HEK293 (cell line): ENCODE results near the gene KCNJ2.

ENCODE experiments used
- BCL11A ChIP-seq: fragments of 450-650 bp; formaldehyde crosslinking; IDR thresholded peaks from 2 replicates; pipeline ENCODE4 v1.5.1; 2016; ENCODE audit warnings: low read depth, missing biosample characterization, missing genetic modification characterization
- GLI4 ChIP-seq: fragments of 450-650 bp; formaldehyde crosslinking; IDR thresholded peaks from 2 replicates; pipeline ENCODE4 v1.5.1; 2016; ENCODE audit warnings: missing biosample characterization, missing genetic modification characterization
- ZFP69B ChIP-seq: fragments of 450-650 bp; formaldehyde crosslinking; IDR thresholded peaks from 2 replicates; pipeline ENCODE4 v1.5.1; 2016; ENCODE audit warnings: missing biosample characterization, missing genetic modification characterization
- TF ChIP-seq, protein P1 (sequence below): fragments of 450-650 bp; formaldehyde crosslinking; IDR thresholded peaks from 2 replicates; pipeline ENCODE4 v1.5.1; 2017; ENCODE audit warnings: missing biosample characterization, missing genetic modification characterization
- TF ChIP-seq, protein P2 (sequence below): fragments of 450-650 bp; formaldehyde crosslinking; IDR thresholded peaks from 2 replicates; pipeline ENCODE4 v1.5.1; 2016; ENCODE audit warnings: missing biosample characterization, missing genetic modification characterization

DNA sequence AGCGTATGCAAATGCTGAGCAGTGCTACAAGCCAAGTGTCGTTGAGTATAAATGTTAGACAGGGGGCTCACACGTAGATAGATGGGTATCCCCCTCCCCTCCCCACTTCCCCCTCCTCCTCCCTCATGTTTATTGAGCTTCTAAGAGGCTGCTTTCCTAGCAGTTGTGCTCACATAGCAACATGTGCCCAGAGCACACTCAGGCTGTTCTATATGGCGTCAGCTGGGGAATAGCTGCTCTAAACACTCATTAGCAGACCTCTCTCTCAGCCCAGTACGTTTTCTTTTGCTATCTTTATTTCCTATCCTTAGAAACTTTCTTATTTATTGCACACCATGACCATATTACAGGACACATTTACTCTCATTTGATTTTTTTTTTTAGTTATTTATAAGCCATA, 1.8 kb downstream of the KCNJ2 start:
- TF ChIP-seq BCL11A, result no peak
- TF ChIP-seq, protein P1, sequence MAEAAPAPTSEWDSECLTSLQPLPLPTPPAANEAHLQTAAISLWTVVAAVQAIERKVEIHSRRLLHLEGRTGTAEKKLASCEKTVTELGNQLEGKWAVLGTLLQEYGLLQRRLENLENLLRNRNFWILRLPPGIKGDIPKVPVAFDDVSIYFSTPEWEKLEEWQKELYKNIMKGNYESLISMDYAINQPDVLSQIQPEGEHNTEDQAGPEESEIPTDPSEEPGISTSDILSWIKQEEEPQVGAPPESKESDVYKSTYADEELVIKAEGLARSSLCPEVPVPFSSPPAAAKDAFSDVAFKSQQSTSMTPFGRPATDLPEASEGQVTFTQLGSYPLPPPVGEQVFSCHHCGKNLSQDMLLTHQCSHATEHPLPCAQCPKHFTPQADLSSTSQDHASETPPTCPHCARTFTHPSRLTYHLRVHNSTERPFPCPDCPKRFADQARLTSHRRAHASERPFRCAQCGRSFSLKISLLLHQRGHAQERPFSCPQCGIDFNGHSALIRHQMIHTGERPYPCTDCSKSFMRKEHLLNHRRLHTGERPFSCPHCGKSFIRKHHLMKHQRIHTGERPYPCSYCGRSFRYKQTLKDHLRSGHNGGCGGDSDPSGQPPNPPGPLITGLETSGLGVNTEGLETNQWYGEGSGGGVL (tag by site-specific recombination), result peak; percentile 42
- no peak for TF ChIP-seq GLI4
- TF ChIP-seq ZFP69B (tag by site-specific recombination), result no peak
- TF ChIP-seq, protein P2, sequence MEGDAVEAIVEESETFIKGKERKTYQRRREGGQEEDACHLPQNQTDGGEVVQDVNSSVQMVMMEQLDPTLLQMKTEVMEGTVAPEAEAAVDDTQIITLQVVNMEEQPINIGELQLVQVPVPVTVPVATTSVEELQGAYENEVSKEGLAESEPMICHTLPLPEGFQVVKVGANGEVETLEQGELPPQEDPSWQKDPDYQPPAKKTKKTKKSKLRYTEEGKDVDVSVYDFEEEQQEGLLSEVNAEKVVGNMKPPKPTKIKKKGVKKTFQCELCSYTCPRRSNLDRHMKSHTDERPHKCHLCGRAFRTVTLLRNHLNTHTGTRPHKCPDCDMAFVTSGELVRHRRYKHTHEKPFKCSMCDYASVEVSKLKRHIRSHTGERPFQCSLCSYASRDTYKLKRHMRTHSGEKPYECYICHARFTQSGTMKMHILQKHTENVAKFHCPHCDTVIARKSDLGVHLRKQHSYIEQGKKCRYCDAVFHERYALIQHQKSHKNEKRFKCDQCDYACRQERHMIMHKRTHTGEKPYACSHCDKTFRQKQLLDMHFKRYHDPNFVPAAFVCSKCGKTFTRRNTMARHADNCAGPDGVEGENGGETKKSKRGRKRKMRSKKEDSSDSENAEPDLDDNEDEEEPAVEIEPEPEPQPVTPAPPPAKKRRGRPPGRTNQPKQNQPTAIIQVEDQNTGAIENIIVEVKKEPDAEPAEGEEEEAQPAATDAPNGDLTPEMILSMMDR (tag by site-specific recombination), result no peak
